Epidermal melanocyte (primary cell): ENCODE results near the gene PKDREJ.
A peak's percentile ranks its signal among the peaks of the same experiment; 100 is the strongest.
"Not testable (repeated sequence)": the region's sequence is repeated elsewhere in the genome, so short reads cannot be mapped to it uniquely, and the experiment has no call there.

Source experiments
- DNase-seq: peaks from one replicate; pipeline ENCODE4 v3.0.0; 2011; ENCODE audit warnings: low spot score; ENCODE audit not compliant: insufficient read length

PKDREJ gene

DNA sequence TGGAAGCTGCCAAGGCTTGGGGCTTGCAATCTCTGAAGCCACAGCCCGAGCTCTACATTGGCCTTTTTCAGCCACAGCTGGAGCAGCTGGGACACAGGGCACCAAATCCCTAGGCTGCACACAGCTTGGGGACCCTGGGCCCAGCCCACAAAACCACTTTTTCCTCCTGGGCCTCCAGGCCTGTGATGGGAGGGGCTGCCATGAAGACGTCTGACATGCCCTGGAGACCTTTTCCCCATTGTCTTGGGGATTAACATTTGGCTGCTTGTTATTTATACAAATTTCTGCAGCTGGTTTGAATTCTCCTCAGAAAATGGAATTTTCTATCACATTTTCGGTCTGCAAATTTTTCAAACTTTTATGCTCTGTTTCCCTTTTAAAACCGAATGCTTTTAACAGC is 2.5 kb upstream of the PKDREJ start:
- not testable (repeated sequence) for DNase-seq

DNA sequence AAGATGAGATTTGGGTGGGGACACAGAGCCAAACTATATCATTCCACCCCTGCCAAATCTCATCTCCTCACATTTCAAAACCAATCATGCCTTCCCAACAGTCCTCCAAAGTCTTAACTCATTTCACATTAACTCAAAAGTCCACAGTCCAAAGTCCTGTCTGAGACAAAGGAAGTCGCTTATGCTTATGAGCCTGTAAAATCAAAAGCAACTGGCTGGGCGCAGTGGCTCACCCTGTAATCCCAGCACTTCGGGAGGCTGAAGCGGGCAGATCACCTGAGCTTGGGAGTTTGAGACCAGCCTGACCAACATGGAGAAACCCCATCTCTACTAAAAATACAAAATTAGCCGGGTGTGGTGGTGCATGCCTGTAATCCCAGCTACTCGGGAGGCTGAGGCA is 1.4 kb upstream of the PKDREJ start:
- not testable (repeated sequence) for DNase-seq

DNA sequence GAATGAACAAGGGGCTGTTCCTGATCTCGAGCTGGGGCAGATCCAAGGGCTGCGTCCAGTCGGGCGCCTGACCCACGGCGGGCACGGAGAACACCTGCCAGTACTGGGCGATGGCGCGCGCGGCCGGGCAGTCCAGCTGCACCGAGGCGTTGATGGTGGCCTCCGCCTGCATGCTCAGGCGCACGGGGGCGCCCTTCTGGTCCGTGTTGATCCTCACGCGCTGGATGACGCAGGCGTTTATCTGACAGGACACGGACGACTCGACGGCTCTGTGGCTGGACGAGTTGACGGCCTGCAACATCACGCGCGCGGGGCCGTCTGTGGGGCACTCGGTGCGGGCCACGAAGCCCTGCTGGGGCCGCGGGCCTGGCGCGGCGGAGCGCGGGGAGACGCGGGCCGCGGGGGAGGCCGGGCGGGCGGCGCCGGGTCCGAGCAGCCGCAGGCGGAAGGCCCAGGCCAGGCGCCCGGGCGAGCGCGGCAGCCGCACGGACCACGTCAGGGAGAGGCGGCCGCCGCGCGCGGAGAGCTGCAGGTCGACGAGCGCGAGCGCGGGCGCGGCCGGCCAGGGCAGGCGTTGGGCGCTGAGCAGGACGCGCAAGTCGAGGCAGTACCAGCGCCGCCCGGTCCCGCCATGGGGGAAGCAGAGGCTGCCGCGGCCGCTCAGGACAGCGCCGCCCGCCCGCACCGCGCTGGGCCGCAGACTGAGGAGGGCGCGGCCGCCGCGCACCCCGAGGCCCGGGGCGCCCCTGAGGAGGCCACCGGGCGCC is 511 bp downstream of the PKDREJ start:
- no peak for DNase-seq

DNA sequence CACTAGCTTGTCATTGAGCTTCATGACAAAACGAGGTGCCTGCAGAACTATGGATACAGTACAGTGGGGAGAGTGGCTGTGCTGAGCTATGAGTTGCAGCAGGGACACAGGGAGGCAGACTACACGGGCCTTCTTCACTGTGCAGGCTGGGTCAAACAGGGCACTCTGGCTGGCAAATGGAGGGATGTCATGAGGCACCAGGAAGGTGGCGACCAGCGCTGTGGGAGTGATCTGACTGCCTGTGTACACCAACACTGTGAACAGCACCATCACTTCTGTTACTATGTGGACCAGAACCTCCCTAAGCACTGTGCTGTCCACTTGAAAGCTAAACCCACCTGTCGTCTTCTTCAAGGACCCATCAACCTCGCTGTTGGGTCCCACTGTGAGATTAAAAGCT is 3.1 kb downstream of the PKDREJ start:
- DNase-seq, result no peak

DNA sequence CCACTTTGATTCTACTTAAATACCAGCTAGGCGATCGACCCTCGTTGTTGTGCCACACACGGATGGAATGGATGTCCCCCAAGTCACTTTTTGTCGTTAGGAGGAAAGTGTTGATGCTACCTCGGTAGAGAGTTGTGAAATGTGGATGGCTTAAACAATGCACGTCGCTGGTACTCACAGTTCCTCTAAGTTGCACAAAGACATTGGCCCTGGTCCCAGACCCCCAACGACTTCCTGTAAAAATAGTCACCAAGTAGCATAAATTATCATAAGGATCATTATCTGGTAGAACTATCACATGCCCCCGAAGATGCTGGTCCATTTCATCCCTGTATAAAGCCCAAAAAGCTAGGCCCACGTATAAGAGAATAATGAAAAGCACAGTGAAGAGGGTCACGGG is 3.8 kb downstream of the PKDREJ start:
- DNase-seq, result no peak

DNA sequence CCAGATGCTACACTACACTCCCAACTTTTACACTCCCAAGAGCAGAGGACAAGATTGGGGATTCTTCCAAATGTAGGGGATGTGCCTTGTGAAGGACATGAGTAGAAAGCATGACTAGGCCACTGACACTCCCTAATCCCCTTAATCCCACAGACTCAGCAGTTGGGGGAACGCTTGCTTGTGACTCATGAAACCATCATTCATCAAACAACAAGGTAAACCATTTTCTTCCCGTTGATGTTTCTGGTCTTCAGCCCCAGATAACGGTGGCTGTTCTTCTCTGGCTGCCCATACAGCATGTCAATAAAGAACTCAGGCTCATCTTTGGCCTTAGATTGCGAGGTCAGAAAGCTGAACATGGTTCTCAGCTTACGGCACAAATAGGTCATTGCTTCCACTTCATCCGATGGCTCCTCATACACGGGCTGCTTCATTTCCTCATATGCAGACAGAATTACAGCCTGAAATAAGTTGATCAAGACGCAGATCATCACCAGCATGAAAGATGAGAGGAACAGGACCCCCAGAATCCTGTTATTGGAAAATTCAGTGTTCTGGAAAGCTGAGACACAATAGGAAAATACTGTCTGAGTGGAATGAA is 6.7 kb downstream of the PKDREJ start:
- no peak for DNase-seq

DNA sequence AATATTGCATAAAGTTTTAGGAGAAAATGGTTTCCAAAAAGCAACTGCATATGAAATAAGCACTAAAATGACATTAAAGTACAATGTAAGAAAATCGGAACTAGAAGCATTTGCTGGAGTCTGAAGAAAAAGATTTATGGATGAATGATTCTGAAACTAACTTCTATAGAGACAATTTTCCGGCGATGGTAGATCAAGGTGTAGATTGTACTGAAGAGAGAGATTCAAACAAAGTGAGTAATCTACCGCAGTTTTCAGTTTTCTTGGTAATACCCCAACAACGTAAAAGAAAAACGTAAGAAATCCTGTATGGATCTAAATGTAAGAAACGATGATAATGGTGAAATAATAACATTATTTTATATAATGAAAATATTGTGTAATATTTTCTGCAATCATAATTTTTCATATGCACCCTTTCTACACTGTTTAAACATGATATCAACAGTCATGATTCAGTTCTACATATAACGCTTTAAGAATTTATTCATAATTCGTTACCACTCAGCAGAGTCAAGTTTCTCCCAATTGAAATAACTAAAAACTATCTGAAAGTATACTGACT is 11.2 kb downstream of the PKDREJ start:
- DNase-seq, result no peak

DNA sequence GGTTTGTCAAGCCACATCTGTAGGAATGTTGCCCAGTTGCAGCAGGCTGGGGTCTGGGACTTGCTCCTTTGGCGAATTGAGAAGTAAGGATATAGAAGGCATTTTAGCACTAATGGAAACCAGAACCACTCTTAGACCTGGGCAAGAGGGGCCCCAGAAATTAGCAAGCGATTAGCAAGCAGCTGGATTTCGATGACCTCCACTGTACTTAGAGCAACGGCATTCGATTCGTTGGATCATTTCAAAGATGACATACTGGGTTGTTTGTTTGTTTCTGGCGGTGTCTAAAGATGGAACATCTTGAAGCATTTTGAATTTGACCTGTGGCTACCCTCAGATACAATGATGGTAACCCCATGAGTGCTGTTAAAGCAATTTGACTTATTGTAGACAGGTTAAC is 11.9 kb downstream of the PKDREJ start:
- no peak for DNase-seq

DNA sequence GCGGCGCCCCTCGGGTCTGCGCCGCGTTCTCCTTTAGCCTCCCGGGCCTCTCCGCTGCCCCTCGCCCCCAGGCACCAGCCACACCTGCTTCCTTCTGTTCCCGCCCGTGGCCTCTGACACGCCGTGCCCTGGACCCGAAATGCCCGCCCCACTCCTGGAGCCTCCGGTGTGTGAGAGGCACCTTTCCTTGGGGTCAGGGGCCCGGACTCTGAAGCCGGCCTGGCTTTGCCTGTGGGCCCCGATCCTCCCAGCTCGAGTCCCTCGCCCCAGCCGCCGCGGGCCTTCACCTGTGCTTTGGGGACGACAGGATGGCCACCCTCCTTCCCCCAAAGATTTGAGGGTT is 12.4 kb downstream of the PKDREJ start:
- DNase-seq, result no peak

DNA sequence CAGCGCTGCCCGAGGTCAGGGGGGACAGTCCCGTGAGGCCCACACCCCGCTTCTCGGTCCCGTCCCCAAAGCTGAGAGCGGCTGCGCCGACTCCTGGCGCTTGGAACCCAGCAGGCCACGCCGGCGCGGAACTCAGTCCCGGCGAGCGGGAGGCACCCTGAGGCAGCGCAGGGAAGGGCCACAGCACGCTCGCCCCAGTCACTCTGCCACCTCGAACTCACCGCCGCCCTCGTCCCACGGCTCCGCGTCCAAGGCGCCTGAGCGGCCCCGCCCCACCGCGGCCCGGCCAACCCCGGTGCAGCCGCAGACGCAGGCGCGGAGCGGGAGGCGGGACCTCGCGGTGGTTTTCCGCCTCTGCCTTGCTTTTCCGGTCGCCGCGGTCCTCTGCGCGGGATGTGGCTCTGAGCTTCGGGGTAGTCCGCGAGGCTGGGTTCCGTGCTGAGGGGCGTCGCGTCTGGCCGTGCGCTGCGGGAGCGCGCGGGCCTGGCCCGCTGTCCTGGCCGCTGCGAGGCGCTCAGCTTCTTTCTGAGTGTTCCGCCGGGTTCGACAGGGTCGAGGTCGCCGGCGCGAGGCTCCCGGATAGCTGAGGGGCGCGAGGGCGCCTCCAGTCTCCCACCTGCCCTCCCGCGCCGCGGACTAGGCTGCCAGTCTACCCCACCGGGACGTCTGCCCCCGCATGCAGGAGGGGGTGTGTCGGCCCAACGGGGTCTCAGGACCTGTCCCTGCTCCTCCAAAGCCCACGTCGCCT is 12.9 kb downstream of the PKDREJ start, which contains the start of gene CDPF1:
TSS of gene CDPF1 (minus strand) at position 259 of the 748 bp plus-strand sequence. CDS start 2,009 bp downstream, outside the sequence.
- DNase-seq, result peak; percentile 95

DNA sequence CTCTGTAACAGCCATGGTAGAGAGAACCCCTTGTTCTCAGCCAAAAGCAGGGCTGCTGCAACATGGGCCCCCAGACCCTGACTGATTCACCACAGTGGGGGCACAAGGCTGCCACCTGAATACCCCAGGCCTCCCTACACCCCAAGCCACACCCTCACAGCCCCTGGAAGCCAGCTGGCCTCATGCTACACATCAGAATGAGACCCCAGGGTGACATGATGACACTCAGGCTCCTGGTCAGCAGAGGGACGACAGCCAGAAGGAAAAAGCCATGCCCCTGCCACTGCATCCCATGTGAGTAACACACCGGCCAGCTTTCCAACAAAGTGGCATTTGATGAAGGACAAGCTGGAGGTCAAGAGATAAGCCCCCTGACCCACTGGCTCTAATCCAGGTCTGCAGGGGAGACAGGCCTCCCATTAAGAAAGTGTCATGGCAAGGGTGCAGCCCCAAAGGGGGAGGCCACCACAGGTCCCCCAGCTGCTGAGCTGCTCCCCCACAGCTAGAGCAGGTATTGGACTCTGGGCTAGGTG is 15.6 kb downstream of the PKDREJ start:
- no peak for DNase-seq

DNA sequence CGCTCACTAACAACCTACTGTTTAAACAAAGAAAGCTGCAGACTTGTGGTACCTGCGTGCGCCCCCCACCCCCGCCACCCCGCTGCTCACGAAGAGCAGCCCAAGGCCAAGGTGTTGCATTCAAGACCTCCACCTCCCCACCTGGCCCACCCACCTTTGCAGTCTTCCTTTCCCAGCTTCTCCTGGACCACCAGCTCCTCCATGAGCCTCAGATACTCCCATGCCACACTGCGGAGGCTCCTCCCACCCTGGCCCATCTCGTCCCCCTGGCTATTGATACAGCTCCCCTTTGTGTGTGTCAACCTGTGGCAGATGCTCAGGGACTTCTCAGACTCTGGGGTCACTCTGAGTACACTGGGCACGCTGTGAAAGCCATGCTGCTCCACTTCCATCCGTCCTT is 17.0 kb downstream of the PKDREJ start:
- no peak for DNase-seq

DNA sequence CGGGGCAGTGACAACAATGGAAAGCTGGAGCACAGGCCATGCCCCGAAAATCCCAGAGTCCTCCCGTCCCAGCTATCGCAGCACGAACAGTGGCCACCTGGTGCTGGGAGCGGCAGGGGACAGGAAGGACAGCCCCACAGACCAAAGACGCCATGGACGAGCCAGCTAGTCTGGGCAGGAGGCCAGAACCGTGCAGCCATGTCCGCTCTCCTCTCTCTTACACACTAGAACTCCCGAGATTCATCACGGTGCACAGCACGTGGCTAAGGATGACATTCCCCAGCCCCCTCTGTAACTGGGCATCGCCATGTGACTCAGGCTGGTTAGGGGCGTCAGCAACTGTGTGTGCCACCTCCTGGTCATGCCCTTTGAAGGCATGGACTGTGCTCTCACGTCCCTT is 17.6 kb downstream of the PKDREJ start:
- no peak for DNase-seq

DNA sequence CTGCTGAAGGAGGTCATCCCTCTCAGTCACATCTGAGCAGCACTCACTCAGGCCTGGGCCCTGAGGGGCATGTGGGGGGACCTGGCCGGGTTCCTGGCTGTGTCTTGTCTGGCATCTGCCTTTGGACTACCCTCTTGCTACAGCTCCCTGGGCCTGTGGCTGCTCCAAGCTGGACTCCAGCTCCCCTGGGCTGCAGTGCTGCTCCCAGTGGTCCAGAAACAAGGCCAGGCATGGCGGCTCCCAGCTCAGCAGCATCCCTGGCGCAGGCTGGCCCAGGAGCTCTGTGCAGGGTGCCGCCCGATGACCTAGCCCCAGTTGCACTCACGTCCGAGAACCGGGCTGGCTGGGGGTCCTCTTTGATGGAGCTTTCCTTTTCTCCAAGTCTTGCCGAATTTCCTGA is 18.4 kb downstream of the PKDREJ start:
- DNase-seq, result no peak

DNA sequence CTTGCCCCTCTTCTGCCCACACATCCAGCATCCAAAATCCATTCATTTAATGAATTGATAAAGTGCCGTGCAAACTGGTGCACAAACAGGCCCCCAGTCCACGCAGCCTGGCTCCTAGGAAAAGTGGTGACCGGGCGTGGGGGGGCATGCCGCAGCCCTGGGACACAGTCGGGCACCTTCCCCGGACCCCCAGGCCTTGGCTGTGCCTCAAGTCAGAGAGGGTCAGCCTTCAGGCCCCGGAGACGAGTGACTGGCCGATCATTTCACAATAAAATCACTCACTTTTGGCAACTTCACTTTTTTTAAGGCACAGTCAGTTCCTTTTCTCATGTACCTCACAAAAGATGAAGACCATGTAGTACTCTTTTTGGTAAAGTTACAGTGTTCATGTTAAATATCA is 21.1 kb downstream of the PKDREJ start:
- no peak for DNase-seq

DNA sequence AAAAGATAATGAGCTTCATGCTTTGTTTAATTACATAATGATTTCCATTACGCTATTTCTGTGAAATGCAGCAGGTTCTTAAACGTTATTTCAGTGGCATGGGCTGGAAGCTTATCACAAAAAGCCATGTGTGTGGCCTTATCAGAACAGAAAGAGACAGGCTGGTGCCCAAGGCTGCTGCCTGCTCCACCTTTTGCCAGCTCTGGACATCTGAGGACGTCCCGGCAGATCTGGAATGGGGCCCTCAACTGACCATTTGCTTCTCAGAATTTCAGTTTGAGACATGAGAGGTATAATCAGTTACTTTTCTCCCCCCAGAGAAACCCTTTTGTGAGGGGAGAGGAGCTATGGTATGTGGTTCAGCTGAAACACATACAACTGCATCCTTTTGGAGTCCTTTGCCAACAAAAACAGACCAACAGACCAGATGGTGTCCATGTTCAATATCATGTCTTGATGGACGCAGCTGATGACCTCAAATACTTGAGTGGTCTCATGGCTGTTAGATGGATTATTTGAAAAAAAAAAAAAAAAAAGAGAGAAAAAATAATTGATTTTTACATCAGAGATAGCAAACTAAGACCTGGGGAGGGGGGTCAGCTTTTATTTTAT is 21.6 kb downstream of the PKDREJ start:
- DNase-seq, result no peak

DNA sequence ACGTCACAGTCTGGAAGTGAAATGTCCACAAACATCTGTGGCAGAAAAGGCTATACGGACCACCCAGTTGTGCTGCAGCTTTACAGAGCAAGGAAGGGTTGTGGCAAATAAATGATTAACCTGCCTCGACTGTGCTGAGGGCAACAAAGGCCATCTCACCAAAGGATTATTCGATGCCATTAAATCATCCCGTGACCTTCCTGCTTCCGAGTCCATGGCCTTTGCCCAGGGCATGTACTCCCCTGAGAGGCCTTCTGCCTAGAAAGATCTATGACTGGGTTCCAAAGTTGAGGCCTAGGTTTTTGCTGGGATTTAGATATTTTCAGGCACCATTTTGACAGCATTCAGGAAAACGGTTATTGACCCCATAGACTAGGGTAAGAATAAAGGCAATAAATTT is 22.2 kb downstream of the PKDREJ start:
- DNase-seq, result no peak

DNA sequence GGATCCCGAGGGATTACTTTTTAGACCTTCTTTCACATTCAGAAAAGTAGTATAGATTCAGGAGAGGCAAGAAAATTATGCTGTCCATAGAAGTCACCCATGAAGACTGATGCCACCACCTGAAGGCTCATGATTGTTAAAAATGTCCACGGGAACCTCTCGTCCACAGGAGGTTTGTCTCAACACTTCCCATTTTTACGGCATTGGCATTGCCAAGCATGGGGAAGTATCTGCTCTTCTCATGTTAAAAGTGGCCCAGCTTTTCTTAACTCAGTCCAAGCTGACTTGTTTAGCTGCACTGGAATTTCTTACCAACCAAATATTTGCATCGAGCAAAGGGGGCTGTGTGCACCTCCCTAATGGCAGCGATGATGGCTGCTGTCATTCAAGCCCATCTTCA is 22.6 kb downstream of the PKDREJ start:
- DNase-seq, result no peak

DNA sequence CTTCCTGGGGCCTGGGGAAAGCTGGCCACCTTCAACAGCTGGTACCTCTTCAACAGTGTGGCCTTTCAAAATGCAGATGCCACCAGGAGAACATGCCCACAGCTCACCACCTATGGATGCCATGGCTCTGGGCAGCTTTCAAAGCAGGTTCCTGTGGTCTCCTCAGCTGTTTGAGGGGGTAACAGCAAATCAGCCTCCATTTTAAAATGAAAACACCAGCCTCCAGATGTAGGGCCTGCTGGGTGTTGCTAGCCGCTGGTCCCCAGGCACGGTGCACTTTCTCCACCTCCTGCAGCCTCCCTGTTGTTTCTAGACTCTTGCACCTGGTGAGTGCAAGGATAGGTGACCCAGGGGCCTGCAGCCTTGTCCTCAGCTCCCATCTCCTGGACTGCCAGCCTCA is 23.1 kb downstream of the PKDREJ start:
- DNase-seq, result no peak

DNA sequence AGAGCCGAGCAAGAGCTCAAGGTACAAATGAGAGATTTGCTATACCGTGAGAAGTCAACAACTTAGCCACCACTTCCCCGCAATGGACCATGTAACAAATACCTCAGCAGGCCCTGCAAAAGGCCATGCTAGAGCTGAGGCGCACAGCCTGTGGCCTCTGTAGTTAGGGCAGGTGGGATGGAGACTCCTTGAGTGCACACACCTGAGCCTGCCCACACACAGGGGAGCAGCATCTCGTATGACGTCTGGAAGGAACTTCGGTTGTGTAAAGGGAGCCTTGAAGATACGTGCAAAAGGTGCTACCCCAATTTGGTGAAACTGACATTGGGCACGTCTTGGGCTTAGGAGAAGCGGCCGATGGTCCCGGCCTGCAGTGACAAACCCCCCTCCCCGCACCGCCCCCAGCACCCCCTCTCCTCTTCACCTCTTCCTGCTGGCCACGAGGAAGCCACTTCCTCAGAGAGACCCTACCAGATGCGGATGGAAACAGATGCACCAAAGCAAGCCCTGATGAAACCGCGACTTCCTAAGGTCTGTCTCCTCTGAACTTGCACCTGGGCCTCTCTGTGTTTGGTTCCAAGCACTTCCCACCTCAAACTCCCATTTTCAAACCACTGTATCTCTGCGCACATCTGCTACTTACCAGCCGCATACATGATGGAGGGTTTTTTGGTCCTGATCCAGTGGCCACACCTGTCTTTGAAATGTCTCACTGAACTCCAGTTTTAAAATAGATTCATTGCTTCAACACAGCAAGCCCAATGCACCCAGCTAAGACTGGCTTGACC is 23.7 kb downstream of the PKDREJ start:
- DNase-seq, result no peak

DNA sequence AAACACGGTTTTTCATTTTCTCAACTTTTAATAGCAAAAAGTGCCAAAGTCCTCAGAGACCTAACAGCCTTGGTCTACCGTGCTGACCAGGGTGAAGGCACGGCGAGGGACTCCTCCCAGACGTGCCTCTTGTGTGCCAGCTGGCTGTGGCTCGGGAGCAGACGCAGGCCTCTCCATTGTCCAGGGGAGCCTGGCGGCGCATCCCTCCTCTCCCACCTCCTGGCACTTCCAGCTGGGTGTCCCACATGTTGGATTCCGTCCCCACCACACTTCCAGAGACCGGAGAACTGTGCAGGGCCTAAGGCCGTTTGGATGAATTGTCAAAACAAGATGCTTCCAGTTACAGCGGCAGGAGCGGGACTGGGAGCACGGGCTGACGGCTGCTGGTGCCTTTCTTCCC is 24.6 kb downstream of the PKDREJ start:
- DNase-seq, result no peak
